Measurements from ENCODE around the gene GRID1. TPM values are rescaled to one million over a fixed set of nuclear protein-coding genes. Genes with fewer than 3 reads are reported as not detected.

Gene GRID1
- total RNA-seq, 4 donors from 2014 or later: 1.4 to 4.9 (median 2.0) TPM

DNA sequence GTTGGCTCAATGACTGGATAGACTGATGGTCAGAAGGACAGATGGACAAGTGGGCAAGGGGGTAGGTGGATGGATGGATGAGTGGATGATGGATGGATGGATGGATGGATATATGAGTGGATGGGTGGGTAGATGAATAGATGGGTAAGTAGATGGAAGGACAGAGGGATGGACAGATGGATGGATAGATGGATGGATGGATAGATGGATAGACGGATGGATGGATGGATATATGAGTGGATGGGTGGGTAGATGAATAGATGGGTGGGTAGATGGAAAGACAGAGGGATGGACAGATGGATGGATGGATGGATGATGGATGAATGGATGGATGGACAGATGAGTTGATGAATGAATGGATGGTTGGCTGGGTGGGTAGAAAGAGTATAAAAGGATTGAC lies 119.5 kb downstream of the GRID1 start:
- DNase-seq (ENCODE audit: low spot score in 2 of 2): no peak
- TF ChIP-seq POLR2A (IDR thresholded peaks at IDR 0.05): no peak
- TF ChIP-seq, protein P1, sequence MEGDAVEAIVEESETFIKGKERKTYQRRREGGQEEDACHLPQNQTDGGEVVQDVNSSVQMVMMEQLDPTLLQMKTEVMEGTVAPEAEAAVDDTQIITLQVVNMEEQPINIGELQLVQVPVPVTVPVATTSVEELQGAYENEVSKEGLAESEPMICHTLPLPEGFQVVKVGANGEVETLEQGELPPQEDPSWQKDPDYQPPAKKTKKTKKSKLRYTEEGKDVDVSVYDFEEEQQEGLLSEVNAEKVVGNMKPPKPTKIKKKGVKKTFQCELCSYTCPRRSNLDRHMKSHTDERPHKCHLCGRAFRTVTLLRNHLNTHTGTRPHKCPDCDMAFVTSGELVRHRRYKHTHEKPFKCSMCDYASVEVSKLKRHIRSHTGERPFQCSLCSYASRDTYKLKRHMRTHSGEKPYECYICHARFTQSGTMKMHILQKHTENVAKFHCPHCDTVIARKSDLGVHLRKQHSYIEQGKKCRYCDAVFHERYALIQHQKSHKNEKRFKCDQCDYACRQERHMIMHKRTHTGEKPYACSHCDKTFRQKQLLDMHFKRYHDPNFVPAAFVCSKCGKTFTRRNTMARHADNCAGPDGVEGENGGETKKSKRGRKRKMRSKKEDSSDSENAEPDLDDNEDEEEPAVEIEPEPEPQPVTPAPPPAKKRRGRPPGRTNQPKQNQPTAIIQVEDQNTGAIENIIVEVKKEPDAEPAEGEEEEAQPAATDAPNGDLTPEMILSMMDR (IDR thresholded peaks at IDR 0.05): no peak
- intact Hi-C loops (cut with DNase I; ENCODE audit: low total_unique reads): no loop called here
- no peak overlapping the region for H3K4me3 ChIP-seq (ENCODE audit: low read depth, poor library complexity, severe bottlenecking)
- WGBS, 2 donors: 86 to 93% methylated on average over 1 of the region's 1 CpG

DNA sequence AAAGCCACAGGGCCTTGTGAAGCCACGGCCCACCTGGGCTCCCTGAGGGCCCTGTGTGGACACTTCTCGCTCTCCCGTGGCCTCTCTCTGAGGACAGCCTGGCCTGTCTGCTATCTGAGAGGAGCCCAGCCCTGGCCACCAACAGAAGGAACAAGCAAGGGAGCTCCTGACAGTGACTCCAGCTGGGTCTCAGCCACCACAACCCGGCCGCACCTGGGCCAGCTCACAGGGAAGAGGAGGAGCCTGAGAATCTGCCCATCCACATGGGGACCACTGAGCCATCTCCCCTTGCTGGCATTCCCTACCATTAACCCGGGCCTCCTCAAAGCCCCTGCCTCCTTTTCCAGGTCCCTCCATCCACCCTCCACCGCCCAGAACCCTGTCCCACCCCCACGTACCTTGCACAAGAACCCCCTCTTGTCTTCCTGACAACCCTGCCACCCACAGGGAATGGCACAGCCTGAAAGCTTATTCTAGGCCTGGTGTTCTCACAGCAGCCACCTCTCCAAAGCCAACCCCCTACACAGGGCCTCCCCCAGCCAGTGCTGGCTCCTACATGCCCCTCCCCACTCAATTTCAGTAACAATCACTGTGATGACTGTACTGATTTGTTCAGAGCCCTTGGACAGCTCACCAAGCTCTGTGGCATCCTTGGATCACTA lies 120.2 kb downstream of the GRID1 start:
- intact Hi-C loops (cut with DNase I; ENCODE audit: low total_unique reads): no loop called here
- DNase-seq (ENCODE audit: low spot score in 2 of 2): no peak
- no peak overlapping the region for H3K4me3 ChIP-seq (ENCODE audit: low read depth, poor library complexity, severe bottlenecking)
- 93 to 94% methylated on average over 5 to 8 of the region's 8 CpGs for WGBS, 2 donors
- no peak for TF ChIP-seq POLR2A (IDR thresholded peaks at IDR 0.05)
- TF ChIP-seq, protein P1 (IDR thresholded peaks at IDR 0.05): no peak

DNA sequence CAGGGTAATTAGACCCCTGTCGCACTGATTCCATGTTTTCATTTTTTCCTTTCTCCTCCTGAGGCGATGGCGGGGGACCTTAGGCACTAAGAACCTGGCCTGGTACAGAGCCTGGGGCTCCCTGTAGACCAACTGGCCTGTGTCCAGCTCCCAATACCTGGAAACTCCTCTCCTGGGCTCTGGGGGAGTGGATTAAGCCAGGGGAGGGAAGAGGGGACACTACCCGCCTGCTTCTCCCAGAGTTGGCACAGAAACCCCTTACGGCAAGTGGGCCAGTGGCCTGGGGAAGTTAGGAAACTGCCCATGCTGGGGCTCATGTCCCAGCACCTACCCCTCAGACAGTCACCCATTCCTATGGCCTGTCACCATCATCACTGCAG lies 121.6 kb downstream of the GRID1 start:
- H3K4me3 ChIP-seq (ENCODE audit: low read depth, poor library complexity, severe bottlenecking): no peak overlapping the region
- intact Hi-C loops (cut with DNase I; ENCODE audit: low total_unique reads): no loop called here
- TF ChIP-seq, protein P1 (IDR thresholded peaks at IDR 0.05): no peak
- TF ChIP-seq POLR2A (IDR thresholded peaks at IDR 0.05): no peak
- DNase-seq (ENCODE audit: low spot score in 2 of 2): no peak
- WGBS, 2 donors: 90 to 92% methylated on average over 5 of the region's 5 CpGs

DNA sequence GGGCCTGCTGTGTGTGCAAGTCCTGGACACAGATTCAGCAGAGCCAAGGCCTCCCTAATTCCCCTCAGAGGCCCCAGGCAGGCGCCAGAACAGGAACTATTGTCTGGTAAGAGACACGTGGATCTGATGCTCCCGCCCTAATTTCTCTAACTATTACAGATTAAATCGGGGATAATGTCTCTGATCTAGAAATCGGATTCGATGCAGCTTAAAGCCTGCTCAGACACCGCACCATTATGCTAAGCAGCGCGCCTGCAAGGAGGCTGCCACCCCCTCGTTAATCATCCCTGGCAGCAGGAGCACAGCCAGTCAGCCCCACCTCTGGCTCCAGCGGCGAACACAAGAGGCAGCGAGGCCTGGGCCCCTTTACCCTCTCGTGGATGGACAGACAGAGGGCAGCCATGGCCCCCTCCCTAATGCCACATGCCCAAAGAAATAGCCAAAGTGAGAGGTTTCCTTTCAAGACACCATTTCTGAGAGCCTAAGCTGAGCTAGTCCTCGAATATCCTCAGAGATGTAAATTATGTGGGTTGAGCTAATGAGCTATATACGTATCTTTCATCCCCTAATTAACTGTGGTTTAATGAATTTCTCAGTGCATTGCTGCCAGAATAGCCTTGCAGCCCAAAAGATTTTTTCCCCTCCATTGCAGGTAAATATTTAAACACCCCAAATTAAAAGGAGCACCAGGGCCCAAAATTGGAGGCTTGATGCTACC lies 122.1 kb downstream of the GRID1 start:
- 24 to 32% methylated on average over 15 to 16 of the region's 16 CpGs for whole genome bisulfite sequencing, 2 donors
- H3K4me3 ChIP-seq (ENCODE audit: low read depth, poor library complexity, severe bottlenecking): no peak overlapping the region
- TF ChIP-seq, protein P1 (IDR thresholded peaks at IDR 0.05): no peak
- TF ChIP-seq POLR2A (IDR thresholded peaks at IDR 0.05): no peak
- intact Hi-C loops (cut with DNase I; ENCODE audit: low total_unique reads): no loop called here
- DNase-seq (ENCODE audit: low spot score in 2 of 2): no peak

DNA sequence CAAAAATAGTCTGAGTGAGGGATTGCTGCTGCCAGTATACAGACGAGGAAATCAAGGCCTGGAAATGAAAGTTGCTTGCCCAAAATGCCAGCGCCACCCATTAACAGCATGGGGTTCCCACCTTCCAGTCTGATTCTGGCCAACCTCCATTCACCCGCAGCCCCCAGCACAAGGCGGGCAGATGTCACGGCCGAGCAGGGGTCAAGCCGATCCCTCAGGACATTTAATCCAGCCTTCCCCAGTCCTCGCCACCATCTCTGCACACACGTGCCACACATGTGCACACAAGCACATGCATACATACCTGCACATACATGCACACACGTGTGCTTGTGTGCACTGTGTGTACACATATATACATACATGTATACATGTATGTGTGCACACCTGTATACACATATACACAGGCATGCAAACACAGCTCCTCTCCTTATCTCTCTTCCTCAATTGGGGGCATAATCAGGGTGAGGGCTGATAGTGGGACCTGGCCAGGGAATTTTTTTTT lies 122.9 kb downstream of the GRID1 start:
- no peak for DNase-seq (ENCODE audit: low spot score in 2 of 2)
- TF ChIP-seq, protein P1 (IDR thresholded peaks at IDR 0.05): no peak
- TF ChIP-seq POLR2A (IDR thresholded peaks at IDR 0.05): no peak
- no peak overlapping the region for H3K4me3 ChIP-seq (ENCODE audit: low read depth, poor library complexity, severe bottlenecking)
- WGBS, 2 donors: 88 to 91% methylated on average over 10 of the region's 10 CpGs
- intact Hi-C loops (cut with DNase I; ENCODE audit: low total_unique reads): no loop called here

Measured in lower leg skin (tissue), 4 donors.